Ishikawa (cell line): Measurements from ENCODE around the gene CTSD.

Experiments used
- CEBPB ChIP-seq: IDR thresholded peaks from 2 replicates; pipeline ENCODE4 v1.6.1; 2012
- CREB1 ChIP-seq: IDR thresholded peaks from 2 replicates; pipeline ENCODE4 v1.6.1; 2012; ENCODE audit warnings: low read depth
- EGR1 ChIP-seq: IDR thresholded peaks from 2 replicates; pipeline ENCODE4 v1.6.1; 2012
- EP300 ChIP-seq: IDR thresholded peaks from 2 replicates; pipeline ENCODE4 v1.6.1; 2012; ENCODE audit warnings: borderline replicate concordance
- FOXM1 ChIP-seq: IDR thresholded peaks from 2 replicates; pipeline ENCODE4 v1.6.1; 2012; ENCODE audit warnings: low read depth, borderline replicate concordance
- MAX ChIP-seq: IDR thresholded peaks from 2 replicates; pipeline ENCODE4 v1.6.1; 2012
- RAD21 ChIP-seq: IDR thresholded peaks from 2 replicates; pipeline ENCODE4 v1.6.1; 2012; ENCODE audit warnings: low read depth
- REST ChIP-seq: IDR thresholded peaks from 2 replicates; pipeline ENCODE4 v1.6.1; 2012; ENCODE audit warnings: low read depth, mild to moderate bottlenecking
- TCF12 ChIP-seq: IDR thresholded peaks from 2 replicates; pipeline ENCODE4 v1.6.1; 2012; ENCODE audit warnings: low read depth
- TEAD4 ChIP-seq: IDR thresholded peaks from 2 replicates; pipeline ENCODE4 v1.6.1; 2012
- USF1 ChIP-seq: IDR thresholded peaks from 2 replicates; pipeline ENCODE4 v1.6.1; 2012
- YY1 ChIP-seq: IDR thresholded peaks from 2 replicates; pipeline ENCODE4 v1.6.1; 2012; ENCODE audit warnings: low read depth

- TF ChIP-seq REST (no peak), MAX (no peak), YY1 (no peak), RAD21 (no peak), TCF12 (no peak), EP300 (no peak), USF1 (no peak), CEBPB (no peak), CREB1 (no peak), FOXM1 (no peak), TEAD4 (no peak), EGR1 (no peak)
These were observed 19.4 kb downstream of the CTSD start for GRCh38 chr11:1744137-1744886.
